B cell (primary cell): ENCODE data around the gene TRIM46. TPM values are rescaled to one million over a fixed set of nuclear protein-coding genes. Genes with fewer than 3 reads are reported as not detected.
A peak's percentile ranks its signal among the peaks of the same experiment; 100 is the strongest.

Source experiments
- ATAC-seq: fragments of 200-7000 bp; cut with Tn5 transposase; one replicate; pipeline ENCODE4 v1.10.0; 2021; ENCODE audit warnings: low read depth, mild to moderate bottlenecking, moderate number of reproducible peaks, moderate library complexity
- CTCF ChIA-PET: fragments of 350-600 bp; sonication (Branson Sonifier 250); formaldehyde crosslinking; loops from one replicate; lab custom pipeline; 2021; ENCODE audit warnings: antibody characterized with exemption, inconsistent platforms; lab: Charles Lee
- POLR2A ChIA-PET: fragments of 350-600 bp; sonication (Branson Sonifier 250); formaldehyde crosslinking; loops from one replicate; lab custom pipeline; 2021; ENCODE audit warnings: antibody characterized with exemption; lab: Charles Lee
- DNase-seq: peaks from one replicate; pipeline ENCODE4 v3.0.0; 2013
- H2AFZ ChIP-seq: 2 replicates; pipeline ENCODE4 v1.6.1; 2012; ENCODE audit warnings: mild to moderate bottlenecking, low read depth, low read length; ENCODE audit not compliant: insufficient read depth, poor library complexity, severe bottlenecking
- H3K27ac ChIP-seq, 2 donors: 1 replicate in 1 of 2; 2 replicates in 1 of 2; pipeline ENCODE4 v1.5.1; 2012 to 2013; ENCODE audit warnings: low read length in 2 of 2, mild to moderate bottlenecking in 2 of 2, moderate library complexity in 1 of 2
- H3K27me3 ChIP-seq, 4 experiments: fragments of 200-600 bp in 1 of 4; sonication (generic) in 1 of 4; replicated peaks in 1 of 4; 1 replicate in 2 of 4; 2 replicates in 2 of 4; pipeline versions ENCODE4 v1.6.1 to v1.7.0; 2013 to 2016; ENCODE audit warnings: low read length in 3 of 4, mild to moderate bottlenecking in 2 of 4, mixed read lengths in 1 of 4, moderate library complexity in 1 of 4; ENCODE audit not compliant: insufficient read depth in 4 of 4, control insufficient read depth in 3 of 4; ENCODE audit errors: control extremely low read depth in 1 of 4
- H3K36me3 ChIP-seq, 2 experiments: replicated peaks in 1 of 2; 1 replicate in 1 of 2; 2 replicates in 1 of 2; pipeline versions ENCODE4 v1.6.1 to v1.7.1; 2013; ENCODE audit warnings: low read length in 1 of 2; ENCODE audit not compliant: insufficient read depth in 2 of 2, control insufficient read depth in 1 of 2; ENCODE audit errors: control extremely low read depth in 1 of 2, extremely low read depth in 1 of 2
- H3K4me1 ChIP-seq, 2 donors: fragments of 200-600 bp in 1 of 2; sonication (generic) in 1 of 2; 1 replicate in 1 of 2; 2 replicates in 1 of 2; pipeline versions ENCODE4 v1.5.1 to v1.6.1; 2013 to 2017; ENCODE audit warnings: low read length in 2 of 2; ENCODE audit not compliant: control insufficient read depth in 2 of 2, insufficient read depth in 2 of 2
- H3K4me2 ChIP-seq: replicated peaks from 2 replicates; pipeline ENCODE3; 2012; ENCODE audit warnings: mild to moderate bottlenecking, low read depth, low read length; ENCODE audit not compliant: poor library complexity, severe bottlenecking
- H3K4me3 ChIP-seq, 5 experiments: fragments of 200-600 bp in 1 of 5; sonication (generic) in 1 of 5; 1 replicate in 3 of 5; 2 replicates in 2 of 5; pipeline versions ENCODE4 v1.5.1 to v1.7.0; 2011 to 2016; ENCODE audit warnings: low read length in 4 of 5, mild to moderate bottlenecking in 4 of 5, low read depth in 2 of 5, control low read depth in 1 of 5, moderate library complexity in 1 of 5; ENCODE audit not compliant: insufficient read depth in 1 of 5; ENCODE audit errors: control extremely low read depth in 1 of 5, extremely low read depth in 1 of 5
- H3K79me2 ChIP-seq: fragments of 200-600 bp; sonication (generic); one replicate; pipeline ENCODE4 v1.6.0; 2016; ENCODE audit warnings: low read length; ENCODE audit not compliant: control insufficient read depth, insufficient read depth
- H3K9ac ChIP-seq: fragments of 200-600 bp; sonication (generic); 2 replicates; pipeline ENCODE4 v1.6.1; 2017; ENCODE audit warnings: mild to moderate bottlenecking, low read length, moderate library complexity
- H3K9me3 ChIP-seq, 3 donors: one replicate each; pipeline versions ENCODE4 v1.6.1 to v1.7.1; 2013; ENCODE audit warnings: low read length in 2 of 3; ENCODE audit not compliant: control insufficient read depth in 2 of 3, insufficient read depth in 1 of 3; ENCODE audit errors: control extremely low read depth in 1 of 3
- H4K20me1 ChIP-seq: 2 replicates; pipeline ENCODE4 v1.6.0; 2012; ENCODE audit warnings: mild to moderate bottlenecking, low read length; ENCODE audit not compliant: insufficient read depth, control insufficient read depth, poor library complexity, severe bottlenecking
- H3K27ac Mint-ChIP-seq: one replicate; pipeline ENCODE4 v1.8.0; 2021; ENCODE audit warnings: mixed read lengths
- H3K27me3 Mint-ChIP-seq: one replicate; pipeline ENCODE4 v1.8.0; 2021; ENCODE audit warnings: mixed read lengths
- H3K4me1 Mint-ChIP-seq: one replicate; pipeline ENCODE4 v1.8.0; 2021; ENCODE audit warnings: mixed read lengths
- H3K4me3 Mint-ChIP-seq: one replicate; pipeline ENCODE4 v1.8.0; 2021; ENCODE audit warnings: mixed read lengths
- H3K9me3 Mint-ChIP-seq: one replicate; pipeline ENCODE4 v1.8.0; 2022; ENCODE audit warnings: mixed read lengths; ENCODE audit not compliant: insufficient read depth
- CTCF ChIP-seq: fragments of 200-600 bp; IDR thresholded peaks from one replicate; pipeline ENCODE4 v1.8.0; 2022; ENCODE audit warnings: antibody characterized with exemption, mild to moderate bottlenecking
- EZH2 ChIP-seq: IDR thresholded peaks from 2 replicates; pipeline ENCODE4 v1.6.1; 2012; ENCODE audit warnings: borderline replicate concordance, low read depth, mild to moderate bottlenecking, moderate library complexity, low read length; ENCODE audit not compliant: insufficient read depth, poor library complexity, severe bottlenecking
- WGBS: methylation state at CpG from one replicate; pipeline ENCODE4 v1.1.5; 2013; ENCODE audit warnings: missing lambda C conversion rate; ENCODE audit not compliant: insufficient coverage; 5-methylcytosine and 5-hydroxymethylcytosine counted together
- intact Hi-C: fragments of 100-400 bp; cut with micrococcal nuclease; formaldehyde crosslinking; loops from one replicate; pipeline ENCODE4 v1.10.0; 2022
- polyA plus RNA-seq: library from polyadenylated mRNA; depleted of rRNA; stranded (reverse); fragments of >200 nt; gene quantifications from 2 replicates; pipeline ENCODE4 v1.2.3, GENCODE V29; 2012
- total RNA-seq, 2 donors: library from RNA; stranded (reverse); fragments of 120-200 nt in 1 of 2; gene quantifications; 1 replicate in 1 of 2; 2 replicates in 1 of 2; pipeline versions ENCODE4 v1.2.3 to v1.2.4, GENCODE V29; 2013 to 2022

The TRIM46 gene
- total and polyA plus RNA-seq, 2 donors (not counting 1 experiment from before 2014, with no cell fraction given), result 2.6 to 3.4 TPM

GRCh38 chr1:155227261-155228095 lies 53.8 kb downstream of the TRIM46 start:
- peaks cover 43 to 56% of the 10 kb centered on the region in 2 donors for H3K4me1 ChIP-seq
- TF ChIP-seq CTCF (no peak), EZH2 (no peak)
- Mint-ChIP-seq H3K27me3 (no peaks in the 10 kb centered on the region), H3K9me3 (no peaks in the 10 kb centered on the region), H3K4me1 (peaks cover 43% of the 10 kb centered on the region), H3K27ac (peak overlapping the region; percentile 91), H3K4me3 (peak overlapping the region; percentile 85)
- peak overlapping the region; percentile 70 for H3K27ac ChIP-seq
- no peaks in the 10 kb centered on the region for H3K9me3 ChIP-seq
- peak overlapping the region; percentile 94 for H3K4me2 ChIP-seq
- H3K9ac ChIP-seq, result peak overlapping the region; percentile 73
- WGBS, result under 1% methylated on average over 35 of the region's 42 CpGs
- H3K79me2 ChIP-seq, result peaks cover 4% of the 10 kb centered on the region
- ChIA-PET POLR2A (interaction anchor here (0.7 to 5.9 kb wide), 5 partner anchors 14 to 333 kb away, joined by 4 to 47 read pairs (median 5); partner anchors contain the start of genes MTX1, THBS3 and TRIM46), CTCF (interaction anchor here (0.7 to 6.9 kb wide), 19 partner anchors 14 to 166 kb away, joined by 3 to 189 read pairs (median 6); partner anchors contain the start of genes CLK2, KRTCAP2, MTX1 and THBS3)
- no peaks in the 10 kb centered on the region for H3K27me3 ChIP-seq
- no peaks in the 10 kb centered on the region for H3K36me3 ChIP-seq
- DNase-seq (peak; percentile 98), ATAC-seq (peak; percentile 97)
- intact Hi-C loops, result loop anchor here (1.0 to 5.0 kb wide), 3 partner anchors 14 to 143 kb away; a partner anchor contains a TSS
- peak overlapping the region; percentile 81 for H2AFZ ChIP-seq
- H4K20me1 ChIP-seq, result no peaks in the 10 kb centered on the region
- peak overlapping the region; percentile 61 to 93 (median 68) for H3K4me3 ChIP-seq
